ENCODE measurements around the gene WTAP.
A peak's percentile ranks its signal among the peaks of the same experiment; 100 is the strongest.
"Not testable (repeated sequence)": the region's sequence is repeated elsewhere in the genome, so short reads cannot be mapped to it uniquely, and the experiment has no call there.

The WTAP gene

DNA sequence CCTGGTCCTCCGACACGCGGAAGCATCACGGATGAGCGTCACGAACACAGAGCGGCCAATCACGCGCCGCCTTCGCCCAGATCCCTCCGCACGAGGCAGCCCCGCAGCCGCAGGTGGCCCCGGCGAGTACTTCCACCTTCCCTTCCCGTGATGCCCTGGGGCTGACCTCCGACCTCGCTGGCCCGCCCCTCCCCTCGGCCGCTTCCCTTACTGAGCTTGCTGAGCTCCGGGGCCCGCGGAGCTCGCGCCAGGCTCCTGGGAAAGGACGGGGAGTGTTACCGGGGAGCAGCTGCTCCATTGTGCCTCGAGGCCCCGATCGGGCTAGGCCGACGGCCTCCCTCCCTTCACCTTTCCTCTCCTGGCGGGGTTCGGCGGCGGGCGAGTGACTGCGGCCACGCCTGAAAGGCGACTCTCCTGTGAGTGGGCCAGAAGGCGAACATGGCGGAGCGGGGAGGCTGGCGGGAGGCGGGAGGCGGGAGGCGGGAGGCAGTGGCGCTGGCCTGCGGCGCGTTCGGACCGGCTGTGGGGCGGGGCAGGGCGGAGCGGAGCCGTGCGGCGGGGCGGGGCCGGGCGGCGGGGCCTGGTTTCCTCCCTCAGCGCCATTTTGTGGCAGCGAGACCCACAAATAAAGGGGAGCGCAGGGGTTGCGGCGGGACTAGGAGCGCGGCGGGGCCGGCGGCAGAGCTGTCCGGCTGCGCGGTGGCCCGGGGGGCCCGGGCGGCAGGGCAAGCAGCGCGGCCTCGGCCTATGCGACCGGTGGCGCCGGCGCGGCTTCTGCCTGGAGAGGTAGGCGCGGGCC lies at the start of gene WTAP:
Gene WTAP, plus strand, starts transcription at position 589 of the 799 bp plus-strand sequence. CDS start 8,760 bp downstream, outside the sequence.
- DNase-seq (ENCODE audit: low read depth) = peak; percentile 93

GRCh38 chr6:159677506-159678165 lies 49.7 kb upstream of the WTAP start:
- no peak for DNase-seq (ENCODE audit: low read depth)

- DNase-seq (ENCODE audit: low read depth) = no peak
Observed at GRCh38 chr6:159678574-159678973, 48.7 kb upstream of the WTAP start.

- no peak for DNase-seq (ENCODE audit: low read depth)
Observed at GRCh38 chr6:159679091-159680077, 47.9 kb upstream of the WTAP start.

DNA sequence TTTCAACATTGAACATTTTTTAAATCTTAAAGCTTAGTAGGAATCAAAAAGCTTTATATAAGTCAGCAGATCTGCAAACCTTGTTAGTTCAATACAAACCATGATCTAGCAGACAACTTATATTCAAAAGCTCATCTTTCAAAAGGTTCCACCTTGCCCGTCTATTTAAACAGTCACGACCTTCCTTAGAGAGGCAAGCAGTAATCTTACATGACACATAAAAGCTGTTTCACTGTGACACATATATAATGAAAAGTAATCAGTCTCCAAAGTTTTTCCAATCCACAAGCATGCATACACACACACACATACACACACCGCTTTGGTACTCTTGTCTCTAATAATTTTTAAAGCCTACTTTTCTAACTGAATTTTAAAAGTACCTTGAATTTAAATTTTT lies 47.2 kb upstream of the WTAP start:
- DNase-seq (ENCODE audit: low read depth) = no peak

DNA sequence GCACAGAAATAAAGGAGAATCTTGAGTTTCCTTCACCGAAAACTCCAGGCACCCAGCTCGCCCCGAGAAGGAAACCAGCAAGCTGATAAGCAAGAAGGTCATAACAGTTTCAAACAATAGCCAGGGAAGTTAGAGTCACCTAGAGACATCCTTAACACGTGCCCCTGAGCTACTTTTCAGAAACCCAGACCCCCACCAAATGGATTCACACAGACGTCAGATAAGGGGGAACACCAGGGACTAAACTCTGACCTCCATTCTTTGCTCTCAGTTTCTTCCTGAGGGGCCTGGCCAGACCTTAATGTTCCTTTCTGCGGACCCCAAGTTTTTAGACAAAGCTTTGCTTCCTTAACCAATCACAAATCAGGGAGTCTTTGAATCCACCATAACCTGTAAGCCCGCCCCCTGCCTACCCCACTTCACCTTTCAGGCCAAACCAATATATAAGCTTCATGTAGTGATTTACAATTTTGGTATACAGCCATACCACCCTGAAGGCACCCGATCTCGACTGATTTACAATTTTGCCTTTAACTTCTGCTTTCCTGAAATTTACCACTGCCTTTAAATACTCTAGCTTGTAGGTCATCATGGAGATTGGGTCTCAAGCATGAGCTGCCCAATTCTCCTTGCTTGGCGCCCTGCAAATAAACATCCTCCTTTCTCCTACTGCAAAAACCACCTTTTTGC lies 46.0 kb upstream of the WTAP start:
- DNase-seq (ENCODE audit: low read depth) = no peak

DNA sequence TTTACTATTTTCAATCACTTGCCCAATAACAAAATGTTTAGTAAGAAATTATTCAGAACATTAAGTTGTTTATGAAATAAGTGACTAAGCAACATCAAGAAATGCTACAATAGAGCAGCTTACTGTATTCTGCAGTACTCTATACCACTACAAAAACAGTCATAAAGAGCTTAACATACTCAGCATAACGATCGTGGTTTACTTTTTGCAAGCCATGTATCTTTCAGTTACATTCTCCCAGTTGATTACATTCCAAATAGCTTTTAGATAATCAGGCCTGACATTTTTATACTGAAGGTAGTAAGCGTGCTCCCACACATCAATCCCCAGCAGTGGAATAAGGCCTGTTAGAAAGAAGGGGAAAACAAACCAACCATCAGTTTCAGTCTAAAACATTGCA lies 45.0 kb upstream of the WTAP start:
- DNase-seq (ENCODE audit: low read depth) = no peak

GRCh38 chr6:159682810-159683209 lies 44.5 kb upstream of the WTAP start:
- no peak for DNase-seq (ENCODE audit: low read depth)

DNA sequence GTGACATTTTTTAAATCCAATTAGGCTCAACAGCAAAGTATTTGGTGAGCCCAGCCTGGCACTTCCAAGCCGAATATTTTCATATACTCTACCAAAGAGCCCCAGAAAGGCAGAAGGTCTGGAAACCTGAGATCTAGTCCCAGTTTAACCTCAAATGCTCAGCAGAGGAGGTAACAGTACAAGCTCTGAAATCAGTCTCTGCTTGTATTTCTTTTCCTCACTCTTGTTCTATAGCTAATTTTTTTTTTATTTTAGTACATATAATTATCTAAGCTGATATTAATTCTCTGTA lies 43.3 kb upstream of the WTAP start:
- no peak for DNase-seq (ENCODE audit: low read depth)

- no peak for DNase-seq (ENCODE audit: low read depth)
Observed at GRCh38 chr6:159686040-159686439, 41.3 kb upstream of the WTAP start.

- no peak for DNase-seq (ENCODE audit: low read depth)
Observed at GRCh38 chr6:159686703-159687102, 40.6 kb upstream of the WTAP start.

DNA sequence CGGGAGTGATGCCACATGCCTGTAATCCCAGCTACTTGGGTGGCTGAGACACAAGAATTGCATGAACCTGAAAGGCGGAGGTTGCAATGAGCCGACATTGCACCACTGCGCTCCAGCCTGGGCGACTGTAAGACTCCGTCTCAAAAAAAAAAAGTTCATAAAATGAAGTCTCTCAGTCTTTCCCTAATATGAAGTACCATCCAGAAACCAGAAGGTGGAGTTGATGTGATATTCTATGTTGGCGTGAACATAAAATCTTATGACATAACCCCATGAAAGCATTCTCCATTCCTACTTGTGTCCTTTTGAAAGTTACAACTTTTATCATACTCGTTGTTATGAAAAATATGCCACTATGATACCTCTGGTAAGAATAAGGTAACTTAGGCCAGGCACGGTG lies 40.0 kb upstream of the WTAP start:
- DNase-seq (ENCODE audit: low read depth) = no peak

DNA sequence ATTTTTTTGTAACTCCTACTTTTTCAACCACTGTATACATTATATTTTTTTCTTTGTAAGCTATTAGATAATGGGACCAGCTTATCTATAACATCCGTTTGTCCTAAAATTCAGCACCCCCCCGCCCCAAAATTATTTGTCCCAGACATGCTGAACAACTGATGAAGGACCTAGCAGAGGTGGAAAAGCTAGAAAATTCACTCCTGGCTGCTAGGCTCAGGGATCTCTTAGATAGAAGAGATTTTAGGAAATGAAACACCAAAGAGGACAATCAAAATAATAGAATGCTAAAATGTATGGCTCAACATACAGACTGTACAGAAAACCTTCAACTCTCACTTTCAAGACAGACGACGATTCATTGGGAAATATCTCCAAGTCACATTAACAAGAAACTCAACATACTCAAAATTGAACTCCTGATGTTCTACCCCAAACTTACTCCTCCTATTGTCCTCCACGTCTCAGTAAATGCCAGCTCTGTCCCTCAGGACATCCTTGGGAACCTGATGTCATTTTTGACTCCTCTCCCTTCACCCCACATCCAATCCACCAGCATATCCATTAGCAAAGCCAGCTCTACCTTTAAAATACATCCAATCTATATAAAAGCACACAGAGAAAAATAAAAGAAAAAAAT lies 38.9 kb upstream of the WTAP start:
- no peak for DNase-seq (ENCODE audit: low read depth)

DNA sequence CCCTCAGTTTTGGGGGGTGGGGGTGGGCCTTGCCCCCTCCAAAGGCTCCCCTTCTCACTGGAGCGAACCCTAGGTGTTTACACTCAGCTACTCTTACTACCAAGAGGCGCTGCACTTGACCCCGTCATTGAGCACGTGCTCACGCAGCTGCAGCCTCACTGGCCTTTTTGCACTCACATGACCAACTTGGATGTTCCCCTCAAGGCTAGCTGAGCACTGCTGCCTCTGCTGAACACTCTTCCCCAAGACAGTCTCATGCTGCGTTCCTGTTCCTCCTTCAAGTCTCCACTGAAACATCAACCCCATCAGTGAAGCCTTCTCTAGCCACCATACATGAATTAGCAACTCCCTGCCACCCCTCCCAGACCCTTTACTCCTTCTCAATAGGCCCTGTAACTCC lies 38.3 kb upstream of the WTAP start:
- DNase-seq (ENCODE audit: low read depth) = no peak

DNA sequence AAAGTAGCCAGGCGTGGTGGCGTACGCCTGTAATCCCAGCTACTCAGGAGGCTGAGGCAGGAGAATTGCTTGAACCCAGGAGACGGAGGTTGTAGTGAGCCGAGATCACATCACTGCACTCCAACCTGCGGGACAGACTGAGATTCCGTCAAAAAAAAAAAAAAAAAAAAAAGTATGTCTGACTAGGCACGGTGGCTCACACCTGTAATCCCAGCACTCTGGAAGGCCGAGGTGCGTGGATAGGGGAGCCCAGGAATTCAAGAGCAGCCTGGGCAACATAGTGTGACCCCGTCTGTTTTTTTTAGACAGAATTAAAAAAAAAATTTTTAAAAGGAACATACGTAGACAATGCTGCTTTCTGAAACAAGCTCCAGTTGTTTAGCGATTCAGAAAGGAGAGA lies 37.2 kb upstream of the WTAP start:
- not testable (repeated sequence) for DNase-seq (ENCODE audit: low read depth)

GRCh38 chr6:159691133-159691962 lies 36.0 kb upstream of the WTAP start:
- DNase-seq (ENCODE audit: low read depth) = no peak

DNA sequence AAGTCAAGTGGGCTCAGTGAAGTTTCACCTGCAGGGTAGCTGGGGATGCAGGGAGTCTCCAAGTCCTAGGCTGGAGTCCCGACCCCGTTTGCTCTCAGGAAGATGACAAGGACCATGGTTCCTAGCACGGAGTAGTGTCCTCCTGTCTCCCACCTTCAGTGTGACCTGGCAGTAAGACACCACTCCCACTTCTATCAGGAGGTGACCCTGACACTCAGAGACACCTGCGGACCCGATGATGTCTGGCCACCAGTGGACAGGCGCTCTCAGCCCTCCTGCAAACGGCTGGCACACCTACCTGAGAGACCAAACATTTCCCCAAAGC lies 35.4 kb upstream of the WTAP start:
- DNase-seq (ENCODE audit: low read depth) = no peak

- DNase-seq (ENCODE audit: low read depth) = no peak
Observed at GRCh38 chr6:159692303-159693127, 34.8 kb upstream of the WTAP start.

DNA sequence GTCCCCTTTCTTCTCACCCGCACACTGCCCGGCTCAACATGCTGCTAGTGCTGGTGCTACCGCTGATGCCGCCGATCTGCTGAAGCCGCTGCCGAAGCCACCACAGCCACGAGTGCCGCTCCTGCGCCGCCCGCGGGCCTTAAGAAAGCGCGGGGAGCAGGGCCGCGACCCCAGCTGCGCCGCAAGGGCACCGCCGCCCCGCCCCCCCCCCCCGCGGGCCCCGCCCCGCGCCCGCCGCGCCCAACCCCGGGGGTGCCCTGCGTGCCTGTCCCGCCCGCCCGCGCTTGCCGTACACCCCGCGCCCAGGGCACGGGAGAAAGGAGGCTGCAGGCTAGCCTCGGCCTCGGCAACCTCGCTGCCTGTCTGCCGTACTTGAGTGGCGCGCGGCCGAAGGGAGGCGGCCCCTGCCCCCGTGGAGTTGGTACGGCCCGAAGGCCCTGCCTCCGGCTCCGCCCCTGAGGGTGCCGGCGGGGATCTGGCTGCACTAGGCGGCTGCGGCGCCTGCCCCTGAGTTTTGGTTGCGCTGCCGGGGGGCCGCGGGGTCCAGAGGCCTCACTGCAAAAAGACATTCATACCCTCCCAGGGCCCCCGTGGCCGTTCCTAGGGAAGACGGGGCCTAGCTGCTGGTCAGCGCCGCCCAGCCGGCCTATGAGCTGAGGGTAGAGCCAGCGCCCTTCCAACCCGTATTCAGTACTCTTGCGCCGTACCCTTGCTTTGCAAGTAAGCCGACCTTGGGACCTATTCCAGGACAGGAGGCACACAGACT lies 34.0 kb upstream of the WTAP start, which contains the start of gene SOD2:
Gene SOD2, minus strand, starts transcription at position 114 of the 766 bp plus-strand sequence. Its CDS starts 74 bp downstream, at position 40.
- DNase-seq (ENCODE audit: low read depth) = peak; percentile 64
